HL-60 (cell line): Measurements from ENCODE around the gene SERPIND1.

ENCODE experiments used
- DNase-seq, 2 experiments: peaks; one replicate each; pipeline ENCODE4 v3.0.0-alpha.2; 2010 to 2020; ENCODE audit warnings: low read depth in 1 of 2, low spot score in 1 of 2
- H3K27ac ChIP-seq: fragments of 250-450 bp; sonication (Bioruptor Pico); replicated peaks from 2 replicates; pipeline ENCODE4 v1.5.1; 2020; ENCODE audit warnings: mild to moderate bottlenecking, moderate library complexity
- H3K27me3 ChIP-seq: fragments of 250-450 bp; sonication (Bioruptor Pico); 2 replicates; pipeline ENCODE4 v1.5.1; 2021; ENCODE audit warnings: mild to moderate bottlenecking, moderate library complexity; ENCODE audit not compliant: insufficient read depth, poor library complexity, severe bottlenecking
- H3K4me3 ChIP-seq: replicated peaks from 2 replicates; pipeline ENCODE4 v1.5.1; 2011; ENCODE audit warnings: mild to moderate bottlenecking, control low read depth, low read length; ENCODE audit not compliant: insufficient read depth
- GABPA ChIP-seq: IDR thresholded peaks from 2 replicates; pipeline ENCODE4 v1.6.1; 2012; ENCODE audit warnings: low read depth
- POLR2AphosphoS5 ChIP-seq: IDR thresholded peaks from 2 replicates; pipeline ENCODE4 v1.6.1; 2012; ENCODE audit warnings: low read depth
- REST ChIP-seq: IDR thresholded peaks from 2 replicates; pipeline ENCODE4 v1.6.1; 2012; ENCODE audit warnings: low read depth; ENCODE audit not compliant: insufficient replicate concordance
- SPI1 ChIP-seq: IDR thresholded peaks from 2 replicates; pipeline ENCODE4 v1.6.1; 2012; ENCODE audit warnings: low read depth, mild to moderate bottlenecking, borderline replicate concordance
- TF ChIP-seq, protein P1 (sequence below): IDR thresholded peaks from one replicate; pipeline ENCODE4 v1.5.1; 2011; ENCODE audit warnings: low read length, control low read depth, inconsistent platforms; ENCODE audit not compliant: insufficient read depth

The SERPIND1 gene

DNA sequence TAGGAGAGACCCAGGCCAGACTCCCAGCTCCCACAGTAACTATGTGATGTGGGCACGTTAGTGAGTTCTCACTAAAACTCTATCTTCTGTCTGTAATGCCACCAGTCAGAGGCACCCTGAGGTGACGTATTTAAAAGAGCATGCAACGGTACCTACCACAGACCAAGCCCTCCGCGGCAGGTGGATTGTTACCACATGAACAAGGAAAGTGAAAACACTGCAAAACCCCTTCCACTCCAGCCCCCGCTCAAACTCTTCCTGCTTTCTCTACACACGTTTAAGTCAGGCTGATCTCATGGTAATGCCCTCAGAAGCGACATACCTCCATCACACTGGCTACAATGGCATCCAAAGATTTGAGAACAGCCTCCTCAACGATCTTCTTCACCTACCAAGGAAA, 36.7 kb downstream of the SERPIND1 start:
- H3K4me3 ChIP-seq = no peak overlapping the region
- no peaks in the 10 kb centered on the region for H3K27me3 ChIP-seq
- TF ChIP-seq SPI1 (no peak), REST (no peak), GABPA (no peak), POLR2AphosphoS5 (no peak)
- TF ChIP-seq, protein P1, sequence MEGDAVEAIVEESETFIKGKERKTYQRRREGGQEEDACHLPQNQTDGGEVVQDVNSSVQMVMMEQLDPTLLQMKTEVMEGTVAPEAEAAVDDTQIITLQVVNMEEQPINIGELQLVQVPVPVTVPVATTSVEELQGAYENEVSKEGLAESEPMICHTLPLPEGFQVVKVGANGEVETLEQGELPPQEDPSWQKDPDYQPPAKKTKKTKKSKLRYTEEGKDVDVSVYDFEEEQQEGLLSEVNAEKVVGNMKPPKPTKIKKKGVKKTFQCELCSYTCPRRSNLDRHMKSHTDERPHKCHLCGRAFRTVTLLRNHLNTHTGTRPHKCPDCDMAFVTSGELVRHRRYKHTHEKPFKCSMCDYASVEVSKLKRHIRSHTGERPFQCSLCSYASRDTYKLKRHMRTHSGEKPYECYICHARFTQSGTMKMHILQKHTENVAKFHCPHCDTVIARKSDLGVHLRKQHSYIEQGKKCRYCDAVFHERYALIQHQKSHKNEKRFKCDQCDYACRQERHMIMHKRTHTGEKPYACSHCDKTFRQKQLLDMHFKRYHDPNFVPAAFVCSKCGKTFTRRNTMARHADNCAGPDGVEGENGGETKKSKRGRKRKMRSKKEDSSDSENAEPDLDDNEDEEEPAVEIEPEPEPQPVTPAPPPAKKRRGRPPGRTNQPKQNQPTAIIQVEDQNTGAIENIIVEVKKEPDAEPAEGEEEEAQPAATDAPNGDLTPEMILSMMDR = no peak
- no peak for DNase-seq
- H3K27ac ChIP-seq = no peak overlapping the region

GRCh38 chr22:20811171-20811570, 37.3 kb downstream of the SERPIND1 start:
- Histone ChIP-seq H3K27me3 (no peaks in the 10 kb centered on the region), H3K27ac (no peak overlapping the region), H3K4me3 (no peak overlapping the region)
- TF ChIP-seq SPI1 (no peak), GABPA (no peak), REST (no peak), POLR2AphosphoS5 (no peak)
- TF ChIP-seq, protein P1 = no peak
- no peak for DNase-seq

GRCh38 chr22:20811971-20812660, 38.2 kb downstream of the SERPIND1 start:
- Histone ChIP-seq H3K27me3 (no peaks in the 10 kb centered on the region), H3K4me3 (no peak overlapping the region), H3K27ac (no peak overlapping the region)
- no peak for TF ChIP-seq GABPA
- TF ChIP-seq SPI1 = no peak
- no peak for TF ChIP-seq POLR2AphosphoS5
- no peak for TF ChIP-seq REST
- TF ChIP-seq, protein P1 = no peak
- DNase-seq = no peak
